DMS79 (cell line): Measurements from ENCODE around the gene AK2.
"Not testable (repeated sequence)": the region's sequence is repeated elsewhere in the genome, so short reads cannot be mapped to it uniquely, and the experiment has no call there.

Source experiments
- DNase-seq: peaks from one replicate; lab custom pipeline; 2025; lab: John Stamatoyannopoulos, UW

AK2 gene

GRCh38 chr1:33050221-33051076 lies 13.8 kb upstream of the AK2 start:
- DNase-seq: no peak

- DNase-seq: no peak
These were observed 12.7 kb upstream of the AK2 start for GRCh38 chr1:33049371-33049770.

GRCh38 chr1:33048426-33048825 lies 11.7 kb upstream of the AK2 start:
- DNase-seq: no peak

GRCh38 chr1:33047839-33048305 lies 11.2 kb upstream of the AK2 start:
- no peak for DNase-seq

- no peak for DNase-seq
These were observed 10.6 kb upstream of the AK2 start for GRCh38 chr1:33047290-33047689.

- DNase-seq: not testable (repeated sequence)
These were observed 9.6 kb upstream of the AK2 start for GRCh38 chr1:33046234-33046633.

GRCh38 chr1:33045814-33046213 lies 9.1 kb upstream of the AK2 start:
- DNase-seq: no peak

GRCh38 chr1:33045246-33045645 lies 8.6 kb upstream of the AK2 start:
- DNase-seq: no peak

- DNase-seq: no peak
These were observed 6.8 kb upstream of the AK2 start for GRCh38 chr1:33043267-33044092.

GRCh38 chr1:33042831-33043230 lies 6.1 kb upstream of the AK2 start:
- DNase-seq: no peak

- DNase-seq: no peak
These were observed 4.3 kb upstream of the AK2 start for GRCh38 chr1:33041026-33041425.

- no peak for DNase-seq
These were observed 3.2 kb upstream of the AK2 start for GRCh38 chr1:33039840-33040239.

GRCh38 chr1:33036051-33036525 lies 595 bp downstream of the AK2 start:
- DNase-seq: no peak

GRCh38 chr1:33032126-33032869 lies 4.4 kb downstream of the AK2 start:
- DNase-seq: no peak

GRCh38 chr1:33031506-33031905 lies 5.2 kb downstream of the AK2 start:
- no peak for DNase-seq

GRCh38 chr1:33030575-33030974 lies 6.1 kb downstream of the AK2 start:
- DNase-seq: no peak

- DNase-seq: no peak
These were observed 6.8 kb downstream of the AK2 start for GRCh38 chr1:33029921-33030320.

- no peak for DNase-seq
These were observed 7.5 kb downstream of the AK2 start for GRCh38 chr1:33029209-33029608.

GRCh38 chr1:33025761-33026160 lies 10.9 kb downstream of the AK2 start:
- no peak for DNase-seq

- no peak for DNase-seq
These were observed 11.5 kb downstream of the AK2 start for GRCh38 chr1:33025180-33025569.

- not testable (repeated sequence) for DNase-seq
These were observed 12.1 kb downstream of the AK2 start for GRCh38 chr1:33024430-33025179.
